Neutrophil (primary cell): ENCODE measurements around the gene NUCKS1.

ENCODE experiments used
- H3K27ac ChIP-seq: fragments of 200-600 bp; sonication (generic); 2 replicates; pipeline ENCODE4 v1.5.1; 2016; ENCODE audit warnings: mild to moderate bottlenecking, moderate library complexity
- H3K27me3 ChIP-seq: fragments of 200-600 bp; sonication (generic); 2 replicates; pipeline ENCODE4 v1.6.0; 2016; ENCODE audit warnings: mild to moderate bottlenecking
- H3K36me3 ChIP-seq: fragments of 200-600 bp; sonication (generic); 2 replicates; pipeline ENCODE4 v1.5.1; 2017
- H3K4me1 ChIP-seq, 2 experiments: fragments of 200-600 bp in 1 of 2; sonication (generic) in 1 of 2; 1 replicate in 1 of 2; 2 replicates in 1 of 2; pipeline versions ENCODE4 v1.5.1 to v1.6.1; 2013 to 2016; ENCODE audit warnings: low read depth in 1 of 2, low read length in 1 of 2, mild to moderate bottlenecking in 1 of 2, moderate library complexity in 1 of 2; ENCODE audit not compliant: control insufficient read depth in 1 of 2, insufficient read depth in 1 of 2
- H3K4me3 ChIP-seq, 2 experiments: fragments of 200-600 bp in 1 of 2; sonication (generic) in 1 of 2; 1 replicate in 1 of 2; 2 replicates in 1 of 2; pipeline ENCODE4 v1.5.1; 2013 to 2016; ENCODE audit warnings: low read depth in 1 of 2, low read length in 1 of 2, mild to moderate bottlenecking in 1 of 2, moderate library complexity in 1 of 2
- H3K9me3 ChIP-seq: fragments of 200-600 bp; sonication (generic); 2 replicates; pipeline ENCODE4 v1.5.1; 2016
- CTCF ChIP-seq: fragments of 200-600 bp; sonication (generic); IDR thresholded peaks from 2 replicates; pipeline ENCODE4 v1.5.1; 2016; ENCODE audit warnings: antibody characterized with exemption

Gene NUCKS1

GRCh38 chr1:205775717-205776056 is 25.7 kb upstream of the NUCKS1 start:
- Histone ChIP-seq H3K4me1 (peaks cover 28 to 31% of the 10 kb centered on the region in 2 experiments), H3K27ac (no peak overlapping the region), H3K4me3 (peak overlapping the region; percentile 82 to 90), H3K27me3 (no peaks in the 10 kb centered on the region), H3K9me3 (no peaks in the 10 kb centered on the region), H3K36me3 (peaks cover under 1% of the 10 kb centered on the region)
- TF ChIP-seq CTCF = no peak

- peak within 1 kb of the TSS; percentile 82 to 90 for H3K4me3 ChIP-seq
- no peaks in the 10 kb centered on the region for H3K27me3 ChIP-seq
- peaks cover 28 to 31% of the 10 kb centered on the region in 2 experiments for H3K4me1 ChIP-seq
- no peak for TF ChIP-seq CTCF
- H3K36me3 ChIP-seq = peaks cover 5% of the 10 kb centered on the region
- H3K27ac ChIP-seq = peak within 1 kb of the TSS; percentile 73
- H3K9me3 ChIP-seq = no peaks in the 10 kb centered on the region
Observed at GRCh38 chr1:205775015-205775716, 25.2 kb upstream of the NUCKS1 start, which contains the start of gene RAB29. TSS of gene RAB29 (minus strand) at chr1:205775482. CDS start at chr1:205774956, 526 bp downstream.

- Histone ChIP-seq H3K27ac (peak overlapping the region; percentile 73), H3K27me3 (no peaks in the 10 kb centered on the region), H3K36me3 (peaks cover 13% of the 10 kb centered on the region), H3K9me3 (no peaks in the 10 kb centered on the region), H3K4me1 (peaks cover 28 to 31% of the 10 kb centered on the region in 2 experiments), H3K4me3 (peak overlapping the region; percentile 82 to 90)
- TF ChIP-seq CTCF = no peak
Observed at GRCh38 chr1:205774198-205775014, 24.4 kb upstream of the NUCKS1 start.

- H3K27me3 ChIP-seq = no peaks in the 10 kb centered on the region
- TF ChIP-seq CTCF = no peak
- H3K36me3 ChIP-seq = peaks cover 22% of the 10 kb centered on the region
- no peaks in the 10 kb centered on the region for H3K9me3 ChIP-seq
- no peak overlapping the region for H3K4me3 ChIP-seq
- no peak overlapping the region for H3K27ac ChIP-seq
- peaks cover 16 to 23% of the 10 kb centered on the region in 2 experiments for H3K4me1 ChIP-seq
Observed at GRCh38 chr1:205772607-205773032, 22.6 kb upstream of the NUCKS1 start.

- peaks cover 13 to 14% of the 10 kb centered on the region in 2 experiments for H3K4me1 ChIP-seq
- H3K36me3 ChIP-seq = peaks cover 26% of the 10 kb centered on the region
- H3K9me3 ChIP-seq = no peaks in the 10 kb centered on the region
- H3K27me3 ChIP-seq = no peaks in the 10 kb centered on the region
- H3K27ac ChIP-seq = no peak overlapping the region
- H3K4me3 ChIP-seq = no peak overlapping the region
- TF ChIP-seq CTCF = no peak
Observed at GRCh38 chr1:205770618-205771017, 20.6 kb upstream of the NUCKS1 start.
